Stimulated activated CD4-positive, alpha-beta T cell treated with anti-CD3 and anti-CD28 coated beads, Interleukin-1b, Interleukin-23, amount 100 ng/mL, for 4 hours (primary cell): Measurements from ENCODE around the gene EPHB3.

Experiments used
- DNase-seq, 2 donors: peaks; one replicate each; pipeline ENCODE4 v3.0.0-alpha.2; 2020; ENCODE audit warnings: low read depth in 2 of 2

Gene EPHB3

GRCh38 chr3:184579513-184579912 is 17.9 kb downstream of the EPHB3 start:
- no peak for DNase-seq

- no peak for DNase-seq
These were observed 18.8 kb downstream of the EPHB3 start for GRCh38 chr3:184580376-184580775.

- no peak for DNase-seq
These were observed 19.8 kb downstream of the EPHB3 start for GRCh38 chr3:184581331-184581855.

GRCh38 chr3:184582646-184583577 is 21.3 kb downstream of the EPHB3 start:
- no peak for DNase-seq

GRCh38 chr3:184583578-184584451 is 22.2 kb downstream of the EPHB3 start:
- no peak for DNase-seq

GRCh38 chr3:184584464-184584891 is 22.9 kb downstream of the EPHB3 start:
- DNase-seq: no peak

- no peak for DNase-seq
These were observed 24.0 kb downstream of the EPHB3 start for GRCh38 chr3:184585545-184585944.

- no peak for DNase-seq
These were observed 25.3 kb downstream of the EPHB3 start for GRCh38 chr3:184586851-184587250.

GRCh38 chr3:184588776-184589175 is 27.2 kb downstream of the EPHB3 start:
- no peak for DNase-seq

GRCh38 chr3:184590795-184591194 is 29.2 kb downstream of the EPHB3 start:
- DNase-seq: no peak

GRCh38 chr3:184591789-184592188 is 30.2 kb downstream of the EPHB3 start:
- no peak for DNase-seq

GRCh38 chr3:184592371-184593219 is 31.0 kb downstream of the EPHB3 start:
- DNase-seq: no peak

GRCh38 chr3:184593220-184593927 is 31.8 kb downstream of the EPHB3 start:
- DNase-seq: no peak

- no peak for DNase-seq
These were observed 32.3 kb downstream of the EPHB3 start for GRCh38 chr3:184593928-184594303.

GRCh38 chr3:184594371-184595001 is 32.9 kb downstream of the EPHB3 start:
- DNase-seq: no peak

- no peak for DNase-seq
These were observed 34.1 kb downstream of the EPHB3 start for GRCh38 chr3:184595726-184596125.

- no peak for DNase-seq
These were observed 34.6 kb downstream of the EPHB3 start for GRCh38 chr3:184596233-184596632.

GRCh38 chr3:184596886-184597575 is 35.4 kb downstream of the EPHB3 start:
- no peak for DNase-seq

- DNase-seq: no peak
These were observed 36.4 kb downstream of the EPHB3 start for GRCh38 chr3:184597829-184598573.
